ENCODE data around the gene PPP2R3B. TPM values are rescaled to one million over a fixed set of nuclear protein-coding genes. Genes with fewer than 3 reads are reported as not detected.
"Not testable (repeated sequence)": the region's sequence is repeated elsewhere in the genome, so short reads cannot be mapped to it uniquely, and the experiment has no call there.

PPP2R3B gene
- total RNA-seq, 1 donor from 2014 or later, result 9.5 TPM

GRCh38 chrX:305781-306613 is 80.7 kb downstream of the PPP2R3B start:
- DNase-seq (ENCODE audit: low read depth), result not testable (repeated sequence)

- no peak for DNase-seq (ENCODE audit: low read depth)
Observed at GRCh38 chrX:302975-303374, 83.7 kb downstream of the PPP2R3B start.

- DNase-seq (ENCODE audit: low read depth), result no peak
Observed at GRCh38 chrX:300334-300733, 86.4 kb downstream of the PPP2R3B start.

- DNase-seq (ENCODE audit: low read depth), result no peak
Observed at GRCh38 chrX:298993-299392, 87.7 kb downstream of the PPP2R3B start.

GRCh38 chrX:295136-295535 is 91.6 kb downstream of the PPP2R3B start:
- no peak for DNase-seq (ENCODE audit: low read depth)

- no peak for DNase-seq (ENCODE audit: low read depth)
Observed at GRCh38 chrX:292900-293897, 93.5 kb downstream of the PPP2R3B start.

- DNase-seq (ENCODE audit: low read depth), result no peak
Observed at GRCh38 chrX:291411-291901, 95.3 kb downstream of the PPP2R3B start.

- DNase-seq (ENCODE audit: low read depth), result no peak
Observed at GRCh38 chrX:290476-291166, 96.1 kb downstream of the PPP2R3B start.

GRCh38 chrX:288561-288991 is 98.1 kb downstream of the PPP2R3B start:
- no peak for DNase-seq (ENCODE audit: low read depth)

- no peak for DNase-seq (ENCODE audit: low read depth)
Observed at GRCh38 chrX:287670-288069, 99.0 kb downstream of the PPP2R3B start.

- no peak for DNase-seq (ENCODE audit: low read depth)
Observed at GRCh38 chrX:285076-285677, 101.5 kb downstream of the PPP2R3B start.

Other genes starting within 250 kb of the PPP2R3B start
- gene PLCXD1, start 105.5 kb downstream of the PPP2R3B start, total RNA-seq, result 10.4 and 20.8 TPM in 2 replicates
- gene GTPBP6, start 68.1 kb downstream of the PPP2R3B start, total RNA-seq, result 19.6 and 24.9 TPM in 2 replicates
- gene SHOX, start 243.9 kb upstream of the PPP2R3B start, total RNA-seq, result not detected in 2 replicates

All from renal cortical epithelial cell (primary cell).